Measurements from ENCODE around the gene SEMA5A. TPM values are rescaled to one million over a fixed set of nuclear protein-coding genes. Genes with fewer than 3 reads are reported as not detected.

The SEMA5A gene
- total RNA-seq, 1 donor from 2014 or later: 11.9 TPM

GRCh38 chr5:9386945-9387344, 158.9 kb downstream of the SEMA5A start:
- Histone ChIP-seq H2AFZ (replicated peaks) (no peak overlapping the region), H3K27me3 (no peaks in the 10 kb centered on the region), H3K4me3 (no peak overlapping the region), H3F3A (ENCODE audit: low read depth) (no peaks in the 10 kb centered on the region), H3K27ac (no peak overlapping the region), H3K4me2 (no peak overlapping the region), H3K9ac (no peak overlapping the region), H4K20me1 (ENCODE audit: low read depth) (no peaks in the 10 kb centered on the region), H3K9me3 (ENCODE audit: low read depth) (no peaks in the 10 kb centered on the region), H3K4me1 (no peaks in the 10 kb centered on the region), H3K79me2 (ENCODE audit: low read depth) (no peaks in the 10 kb centered on the region), H3K36me3 (no peaks in the 10 kb centered on the region)
- Mint-ChIP-seq H3K9me3 (peaks cover 2% of the 10 kb centered on the region), H3K27ac (no peak overlapping the region), H3K27me3 (ENCODE audit: insufficient read depth, low read depth) (no peaks in the 10 kb centered on the region), H3K4me1 (no peaks in the 10 kb centered on the region), H3K4me3 (no peak overlapping the region), H3K36me3 (peaks cover 2% of the 10 kb centered on the region)
- no peak for DNase-seq (ENCODE audit: low spot score)
- TF ChIP-seq CTCF (IDR thresholded peaks at IDR 0.05) (no peak), EZH2phosphoT487 (IDR thresholded peaks at IDR 0.05) (no peak), EZH2 (IDR thresholded peaks at IDR 0.05) (no peak)

GRCh38 chr5:9382522-9382921, 163.4 kb downstream of the SEMA5A start:
- Mint-ChIP-seq H3K27me3 (ENCODE audit: insufficient read depth, low read depth) (no peaks in the 10 kb centered on the region), H3K4me3 (no peak overlapping the region), H3K9me3 (no peaks in the 10 kb centered on the region), H3K4me1 (no peaks in the 10 kb centered on the region), H3K36me3 (peaks cover 3% of the 10 kb centered on the region), H3K27ac (no peak overlapping the region)
- TF ChIP-seq EZH2phosphoT487 (IDR thresholded peaks at IDR 0.05): no peak
- TF ChIP-seq CTCF (IDR thresholded peaks at IDR 0.05): no peak
- no peak for TF ChIP-seq EZH2 (IDR thresholded peaks at IDR 0.05)
- Histone ChIP-seq H3F3A (ENCODE audit: low read depth) (no peaks in the 10 kb centered on the region), H3K9ac (no peak overlapping the region), H2AFZ (replicated peaks) (no peak overlapping the region), H3K9me3 (ENCODE audit: low read depth) (no peaks in the 10 kb centered on the region), H3K4me1 (no peaks in the 10 kb centered on the region), H4K20me1 (ENCODE audit: low read depth) (no peaks in the 10 kb centered on the region), H3K4me2 (no peak overlapping the region), H3K79me2 (ENCODE audit: low read depth) (no peaks in the 10 kb centered on the region), H3K27ac (no peak overlapping the region), H3K4me3 (no peak overlapping the region), H3K36me3 (no peaks in the 10 kb centered on the region), H3K27me3 (no peaks in the 10 kb centered on the region)
- no peak for DNase-seq (ENCODE audit: low spot score)

GRCh38 chr5:9381464-9381863, 164.4 kb downstream of the SEMA5A start:
- peaks cover 3% of the 10 kb centered on the region for H3K36me3 Mint-ChIP-seq
- no peak for DNase-seq (ENCODE audit: low spot score)
- H3F3A ChIP-seq (ENCODE audit: low read depth): no peaks in the 10 kb centered on the region
- no peaks in the 10 kb centered on the region for H3K9me3 ChIP-seq (ENCODE audit: low read depth)
- no peaks in the 10 kb centered on the region for H4K20me1 ChIP-seq (ENCODE audit: low read depth)
- H3K4me1 ChIP-seq: no peaks in the 10 kb centered on the region
- H3K4me3 Mint-ChIP-seq: no peak overlapping the region
- H3K79me2 ChIP-seq (ENCODE audit: low read depth): no peaks in the 10 kb centered on the region
- H2AFZ ChIP-seq (replicated peaks): no peak overlapping the region
- no peaks in the 10 kb centered on the region for H3K36me3 ChIP-seq
- no peak overlapping the region for H3K27ac Mint-ChIP-seq
- H3K4me2 ChIP-seq: no peak overlapping the region
- H3K9me3 Mint-ChIP-seq: no peaks in the 10 kb centered on the region
- no peak for TF ChIP-seq CTCF (IDR thresholded peaks at IDR 0.05)
- TF ChIP-seq EZH2 (IDR thresholded peaks at IDR 0.05): no peak
- TF ChIP-seq EZH2phosphoT487 (IDR thresholded peaks at IDR 0.05): no peak
- H3K27me3 ChIP-seq: no peaks in the 10 kb centered on the region
- H3K27ac ChIP-seq: no peak overlapping the region
- no peak overlapping the region for H3K9ac ChIP-seq
- H3K4me1 Mint-ChIP-seq: no peaks in the 10 kb centered on the region
- no peak overlapping the region for H3K4me3 ChIP-seq
- no peaks in the 10 kb centered on the region for H3K27me3 Mint-ChIP-seq (ENCODE audit: insufficient read depth, low read depth)
